Measurements from ENCODE around the gene PLCG1.
A peak's percentile ranks its signal among the peaks of the same experiment; 100 is the strongest.
"Not testable (repeated sequence)": the region's sequence is repeated elsewhere in the genome, so short reads cannot be mapped to it uniquely, and the experiment has no call there.

PLCG1 gene

GRCh38 chr20:41124451-41125094 lies 12.8 kb upstream of the PLCG1 start:
- DNase-seq (ENCODE audit: low spot score), result no peak

- DNase-seq (ENCODE audit: low spot score), result no peak
Measured at GRCh38 chr20:41125530-41126457, 11.5 kb upstream of the PLCG1 start.

GRCh38 chr20:41126719-41127118 lies 10.6 kb upstream of the PLCG1 start:
- no peak for DNase-seq (ENCODE audit: low spot score)

- not testable (repeated sequence) for DNase-seq (ENCODE audit: low spot score)
Measured at GRCh38 chr20:41128317-41128716, 9.0 kb upstream of the PLCG1 start.

GRCh38 chr20:41131594-41132387 lies 5.6 kb upstream of the PLCG1 start:
- DNase-seq (ENCODE audit: low spot score), result no peak

- DNase-seq (ENCODE audit: low spot score), result not testable (repeated sequence)
Measured at GRCh38 chr20:41132388-41132775, 5.0 kb upstream of the PLCG1 start.

- no peak for DNase-seq (ENCODE audit: low spot score)
Measured at GRCh38 chr20:41133709-41134361, 3.5 kb upstream of the PLCG1 start.

- no peak for DNase-seq (ENCODE audit: low spot score)
Measured at GRCh38 chr20:41134362-41135186, 2.8 kb upstream of the PLCG1 start.

- DNase-seq (ENCODE audit: low spot score), result peak; percentile 28
Measured at GRCh38 chr20:41135187-41135887, 2.0 kb upstream of the PLCG1 start.

GRCh38 chr20:41135888-41136679 lies 1.3 kb upstream of the PLCG1 start:
- no peak for DNase-seq (ENCODE audit: low spot score)

GRCh38 chr20:41137614-41138474 lies 501 bp downstream of the PLCG1 start:
- DNase-seq (ENCODE audit: low spot score), result peak; percentile 83

- peak; percentile 40 for DNase-seq (ENCODE audit: low spot score)
Measured at GRCh38 chr20:41138475-41139226, 1.3 kb downstream of the PLCG1 start.

GRCh38 chr20:41139227-41140093 lies 2.1 kb downstream of the PLCG1 start:
- no peak for DNase-seq (ENCODE audit: low spot score)

- DNase-seq (ENCODE audit: low spot score), result no peak
Measured at GRCh38 chr20:41140226-41141133, 3.1 kb downstream of the PLCG1 start.

GRCh38 chr20:41141153-41141815 lies 3.9 kb downstream of the PLCG1 start:
- no peak for DNase-seq (ENCODE audit: low spot score)
